ENCODE results near the gene SPINDOC. TPM values are rescaled to one million over a fixed set of nuclear protein-coding genes. Genes with fewer than 3 reads are reported as not detected.

The SPINDOC gene
- total RNA-seq, 1 experiment from 2014 or later, result 94.5 TPM

DNA sequence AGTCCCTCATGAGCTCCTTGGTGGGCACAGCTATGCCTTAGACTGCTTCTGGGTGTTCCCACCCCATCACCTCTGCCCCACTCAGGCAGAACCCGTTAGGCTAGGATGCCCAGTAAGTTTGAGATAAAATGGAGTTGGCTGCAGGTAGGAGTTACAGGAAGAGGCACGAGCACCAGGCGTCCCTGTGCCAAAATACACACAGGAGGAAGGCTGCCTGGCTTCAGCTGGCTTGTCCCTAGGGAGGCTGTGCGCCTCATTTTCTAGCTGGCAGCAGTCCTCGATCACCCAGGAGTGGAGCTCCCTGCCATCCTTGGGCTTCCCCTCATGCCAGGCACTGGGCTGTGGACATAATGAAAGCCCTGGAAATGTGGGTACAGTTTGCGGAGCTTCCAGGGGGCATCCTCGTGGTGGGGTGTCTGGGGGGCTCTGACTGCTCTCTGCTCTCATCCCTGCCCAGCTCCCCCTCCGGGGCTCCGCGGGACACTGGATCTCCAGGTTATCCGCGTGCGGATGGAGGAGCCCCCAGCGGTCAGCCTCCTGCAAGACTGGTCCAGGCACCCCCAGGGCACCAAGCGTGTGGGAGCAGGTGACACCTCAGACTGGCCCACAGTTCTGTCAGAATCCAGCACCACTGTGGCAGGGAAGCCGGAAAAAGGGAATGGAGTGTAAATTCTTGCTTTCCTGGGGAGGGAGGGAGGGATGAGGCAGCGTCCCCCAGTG, 13.4 kb downstream of the SPINDOC start:
- no TSS peak for BruUV-seq (replicated peaks)
- Histone ChIP-seq H3K4me3 (ENCODE audit: low read depth, low read length, poor library complexity, severe bottlenecking) (no peak overlapping the region), H3K9me3 (ENCODE audit: low read depth, low read length, poor library complexity, severe bottlenecking) (no peaks in the 10 kb centered on the region), H3K27ac (ENCODE audit: low read depth, low read length, poor library complexity, severe bottlenecking) (no peak overlapping the region), H3K4me1 (ENCODE audit: insufficient read depth, low read length, poor library complexity, severe bottlenecking) (no peaks in the 10 kb centered on the region), H3K27me3 (replicated peaks; ENCODE audit: insufficient read depth, low read depth, low read length, poor library complexity) (no peaks in the 10 kb centered on the region), H3K36me3 (ENCODE audit: insufficient read depth, low read length, poor library complexity, severe bottlenecking) (peaks cover 59% of the 10 kb centered on the region)
- POLR2A ChIA-PET (ENCODE audit: low non-redundant PET), result no interaction called here
- no peak for DNase-seq (ENCODE audit: low spot score)
- intact Hi-C loops (cut with micrococcal nuclease; ENCODE audit: unreplicated experiment), result loop anchor here (5.0 kb wide), 1 partner anchor 59 kb away; the partner anchor contains the start of gene ZFTA
- CTCF ChIA-PET, result no interaction called here
- TF ChIP-seq EZH2 (IDR thresholded peaks at IDR 0.05; ENCODE audit: borderline replicate concordance, low read depth, low read length, poor library complexity, severe bottlenecking), result no peak
- TF ChIP-seq, protein P1, sequence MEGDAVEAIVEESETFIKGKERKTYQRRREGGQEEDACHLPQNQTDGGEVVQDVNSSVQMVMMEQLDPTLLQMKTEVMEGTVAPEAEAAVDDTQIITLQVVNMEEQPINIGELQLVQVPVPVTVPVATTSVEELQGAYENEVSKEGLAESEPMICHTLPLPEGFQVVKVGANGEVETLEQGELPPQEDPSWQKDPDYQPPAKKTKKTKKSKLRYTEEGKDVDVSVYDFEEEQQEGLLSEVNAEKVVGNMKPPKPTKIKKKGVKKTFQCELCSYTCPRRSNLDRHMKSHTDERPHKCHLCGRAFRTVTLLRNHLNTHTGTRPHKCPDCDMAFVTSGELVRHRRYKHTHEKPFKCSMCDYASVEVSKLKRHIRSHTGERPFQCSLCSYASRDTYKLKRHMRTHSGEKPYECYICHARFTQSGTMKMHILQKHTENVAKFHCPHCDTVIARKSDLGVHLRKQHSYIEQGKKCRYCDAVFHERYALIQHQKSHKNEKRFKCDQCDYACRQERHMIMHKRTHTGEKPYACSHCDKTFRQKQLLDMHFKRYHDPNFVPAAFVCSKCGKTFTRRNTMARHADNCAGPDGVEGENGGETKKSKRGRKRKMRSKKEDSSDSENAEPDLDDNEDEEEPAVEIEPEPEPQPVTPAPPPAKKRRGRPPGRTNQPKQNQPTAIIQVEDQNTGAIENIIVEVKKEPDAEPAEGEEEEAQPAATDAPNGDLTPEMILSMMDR (conservative IDR thresholded peaks at IDR 0.05; ENCODE audit: low read depth, low read length), result no peak

DNA sequence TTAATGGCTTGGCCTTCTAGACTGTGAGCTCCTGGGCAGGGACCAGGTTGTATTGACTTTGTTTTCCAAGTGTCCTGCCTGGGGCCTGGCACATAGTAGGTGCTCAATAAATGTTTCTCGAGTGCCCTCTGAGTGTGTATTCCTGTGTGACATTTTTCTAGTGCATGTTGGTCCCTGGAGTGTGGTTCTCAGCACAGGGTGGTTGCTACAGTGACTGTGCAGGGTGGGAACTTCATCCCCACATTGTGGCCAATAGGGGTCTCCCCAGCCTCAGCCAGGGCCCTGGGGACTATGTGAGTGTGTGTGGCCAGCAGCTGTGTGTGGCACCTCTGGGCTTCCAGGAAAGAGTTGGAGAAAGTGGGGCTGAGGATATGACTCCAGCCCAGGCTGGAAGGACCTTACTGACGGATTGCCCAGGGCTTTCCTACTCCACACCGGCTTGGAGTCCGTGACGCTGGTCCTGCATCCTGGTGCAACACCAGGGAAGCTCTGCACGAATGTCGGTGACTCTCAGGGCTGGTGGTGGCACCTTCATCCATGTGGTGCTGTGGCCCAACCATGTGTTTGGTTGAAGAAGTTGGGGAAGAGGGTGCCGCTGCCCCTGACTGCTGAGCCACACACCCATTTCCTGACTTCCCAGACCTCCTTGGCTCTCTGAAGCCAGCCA, 16.7 kb downstream of the SPINDOC start:
- no peak overlapping the region for H3K4me3 ChIP-seq (ENCODE audit: low read depth, low read length, poor library complexity, severe bottlenecking)
- H3K27ac ChIP-seq (ENCODE audit: low read depth, low read length, poor library complexity, severe bottlenecking), result no peak overlapping the region
- TF ChIP-seq, protein P1 (conservative IDR thresholded peaks at IDR 0.05; ENCODE audit: low read depth, low read length), result peak; percentile 67
- no peak for TF ChIP-seq EZH2 (IDR thresholded peaks at IDR 0.05; ENCODE audit: borderline replicate concordance, low read depth, low read length, poor library complexity, severe bottlenecking)
- POLR2A ChIA-PET (ENCODE audit: low non-redundant PET), result interaction anchor here (0.6 kb wide), 1 partner anchor 37 kb away, joined by 5 read pairs; no protein-coding TSS in a partner anchor
- no peaks in the 10 kb centered on the region for H3K4me1 ChIP-seq (ENCODE audit: insufficient read depth, low read length, poor library complexity, severe bottlenecking)
- intact Hi-C loops (cut with micrococcal nuclease; ENCODE audit: unreplicated experiment), result loop anchor here (5.0 to 10.0 kb wide), 2 partner anchors 63 to 145 kb away; partner anchors contain the start of genes COX8A and ZFTA
- H3K27me3 ChIP-seq (replicated peaks; ENCODE audit: insufficient read depth, low read depth, low read length, poor library complexity), result no peaks in the 10 kb centered on the region
- H3K9me3 ChIP-seq (ENCODE audit: low read depth, low read length, poor library complexity, severe bottlenecking), result no peaks in the 10 kb centered on the region
- peaks cover 27% of the 10 kb centered on the region for H3K36me3 ChIP-seq (ENCODE audit: insufficient read depth, low read length, poor library complexity, severe bottlenecking)
- BruUV-seq (replicated peaks), result no TSS peak
- CTCF ChIA-PET, result interaction anchor here (0.5 to 0.8 kb wide), 2 partner anchors 79 to 147 kb away, joined by 4 to 5 read pairs; no protein-coding TSS in a partner anchor
- peak; percentile 72 for DNase-seq (ENCODE audit: low spot score)

DNA sequence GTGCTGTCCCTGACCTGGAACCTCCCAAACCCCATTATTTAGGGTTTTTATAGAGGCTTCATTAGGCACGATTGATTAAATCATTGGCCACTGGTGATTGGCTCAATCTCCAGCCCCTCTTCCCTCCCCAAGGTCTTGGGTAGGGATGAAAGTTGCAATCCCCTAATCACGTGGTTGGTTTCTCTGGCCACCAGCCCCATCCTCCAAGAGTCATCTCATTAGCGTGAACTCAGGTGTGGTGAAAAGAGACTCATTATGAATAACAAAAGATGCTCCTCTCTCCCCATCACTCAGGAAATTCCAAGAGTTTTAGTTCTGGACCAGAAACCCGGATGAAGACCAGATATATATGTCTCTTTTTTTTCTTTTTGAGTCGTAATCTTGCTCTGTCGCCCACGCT, 18.1 kb downstream of the SPINDOC start:
- intact Hi-C loops (cut with micrococcal nuclease; ENCODE audit: unreplicated experiment), result loop anchor here (10.0 kb wide), 1 partner anchor 143 kb away; the partner anchor contains the start of gene COX8A
- Histone ChIP-seq H3K36me3 (ENCODE audit: insufficient read depth, low read length, poor library complexity, severe bottlenecking) (peaks cover 14% of the 10 kb centered on the region), H3K27me3 (replicated peaks; ENCODE audit: insufficient read depth, low read depth, low read length, poor library complexity) (no peaks in the 10 kb centered on the region), H3K4me1 (ENCODE audit: insufficient read depth, low read length, poor library complexity, severe bottlenecking) (no peaks in the 10 kb centered on the region), H3K4me3 (ENCODE audit: low read depth, low read length, poor library complexity, severe bottlenecking) (no peak overlapping the region), H3K27ac (ENCODE audit: low read depth, low read length, poor library complexity, severe bottlenecking) (no peak overlapping the region), H3K9me3 (ENCODE audit: low read depth, low read length, poor library complexity, severe bottlenecking) (no peaks in the 10 kb centered on the region)
- ChIA-PET CTCF (interaction anchor here (0.7 kb wide), 1 partner anchor 79 kb away, joined by 10 read pairs; no protein-coding TSS in a partner anchor), POLR2A (ENCODE audit: low non-redundant PET) (interaction anchor here (0.6 to 0.8 kb wide), 2 partner anchors 212 to 294 kb away, joined by 3 to 5 read pairs; no protein-coding TSS in a partner anchor)
- no peak for TF ChIP-seq EZH2 (IDR thresholded peaks at IDR 0.05; ENCODE audit: borderline replicate concordance, low read depth, low read length, poor library complexity, severe bottlenecking)
- TF ChIP-seq, protein P1 (conservative IDR thresholded peaks at IDR 0.05; ENCODE audit: low read depth, low read length), result no peak
- DNase-seq (ENCODE audit: low spot score), result no peak
- no TSS peak for BruUV-seq (replicated peaks)
